NCI-H82 (cell line): ENCODE measurements around the gene A3GALT2.

ENCODE experiments used
- DNase-seq: peaks from one replicate; lab custom pipeline; 2025; lab: John Stamatoyannopoulos, UW

The A3GALT2 gene

DNA sequence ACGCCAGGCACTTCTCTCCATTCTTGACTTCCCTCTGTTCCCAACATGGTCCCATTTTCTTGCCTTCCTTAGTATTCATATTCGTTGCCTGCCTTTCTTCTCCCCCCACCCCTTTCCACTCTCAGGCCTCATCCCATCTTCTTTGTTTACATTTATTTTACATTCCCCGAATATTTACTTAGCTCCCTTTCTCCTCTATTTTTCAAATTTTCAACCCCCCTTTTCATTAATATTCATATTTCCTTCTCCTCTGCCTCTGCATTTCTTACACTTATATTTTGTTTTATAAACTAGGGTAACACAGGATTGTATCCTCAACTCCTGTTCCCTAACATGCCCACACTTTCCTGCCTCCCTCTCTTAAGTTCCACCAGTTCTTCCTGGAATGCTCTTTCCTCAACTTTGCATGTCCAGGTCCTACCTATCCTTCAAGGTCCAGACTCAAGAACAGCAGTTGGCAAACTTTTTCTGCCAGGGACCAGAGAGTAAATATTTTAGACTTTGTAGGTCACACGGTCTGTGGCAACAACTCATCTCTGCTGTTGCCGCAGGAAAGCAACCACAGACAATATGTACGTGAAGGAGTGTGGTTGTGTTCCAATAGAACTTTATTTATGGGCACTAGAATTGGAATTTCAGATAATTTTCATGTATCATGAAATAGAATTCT, 29.8 kb upstream of the A3GALT2 start:
- DNase-seq, result no peak

DNA sequence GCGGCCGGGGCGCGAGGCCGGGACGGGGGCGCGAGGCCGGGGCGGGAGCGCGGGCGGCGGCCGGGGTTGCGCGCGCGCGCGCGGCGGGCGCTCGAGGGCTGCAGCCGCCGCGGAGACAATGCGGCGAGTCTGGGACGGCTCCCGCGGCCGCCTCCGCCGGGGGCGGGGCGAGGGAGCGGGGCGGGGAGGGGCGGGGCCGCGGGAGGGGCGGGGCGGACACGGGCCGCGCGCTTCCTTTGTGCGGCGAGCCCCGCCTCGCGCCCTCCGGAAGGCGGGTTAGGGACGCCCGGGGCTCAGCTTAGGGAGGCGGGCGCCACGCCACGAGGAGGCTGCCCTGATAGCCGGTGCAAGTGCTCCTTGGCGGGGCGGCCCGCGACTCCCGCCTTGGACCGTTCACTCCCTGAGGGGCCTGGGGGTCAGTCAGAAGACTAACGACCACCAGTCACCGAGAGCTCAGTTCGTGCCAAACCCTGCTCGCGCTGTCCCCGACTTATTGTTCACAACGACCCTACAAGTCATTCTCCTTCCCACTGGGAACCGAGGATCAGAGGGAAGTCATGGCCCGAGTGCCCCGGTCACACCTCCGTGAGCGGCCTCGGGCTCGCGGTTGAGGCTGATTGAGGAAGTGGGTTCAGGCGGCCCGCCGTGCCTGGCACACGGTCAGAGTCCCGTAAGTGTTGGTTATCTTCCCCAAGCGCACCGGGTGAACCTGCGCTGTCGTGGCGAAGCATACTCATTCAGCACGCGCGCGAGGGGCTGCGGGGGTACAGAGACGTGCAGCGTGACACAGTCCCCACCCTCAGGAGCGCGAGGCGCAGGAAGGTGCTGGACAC, 29.1 kb upstream of the A3GALT2 start:
- DNase-seq, result peak; percentile 94

DNA sequence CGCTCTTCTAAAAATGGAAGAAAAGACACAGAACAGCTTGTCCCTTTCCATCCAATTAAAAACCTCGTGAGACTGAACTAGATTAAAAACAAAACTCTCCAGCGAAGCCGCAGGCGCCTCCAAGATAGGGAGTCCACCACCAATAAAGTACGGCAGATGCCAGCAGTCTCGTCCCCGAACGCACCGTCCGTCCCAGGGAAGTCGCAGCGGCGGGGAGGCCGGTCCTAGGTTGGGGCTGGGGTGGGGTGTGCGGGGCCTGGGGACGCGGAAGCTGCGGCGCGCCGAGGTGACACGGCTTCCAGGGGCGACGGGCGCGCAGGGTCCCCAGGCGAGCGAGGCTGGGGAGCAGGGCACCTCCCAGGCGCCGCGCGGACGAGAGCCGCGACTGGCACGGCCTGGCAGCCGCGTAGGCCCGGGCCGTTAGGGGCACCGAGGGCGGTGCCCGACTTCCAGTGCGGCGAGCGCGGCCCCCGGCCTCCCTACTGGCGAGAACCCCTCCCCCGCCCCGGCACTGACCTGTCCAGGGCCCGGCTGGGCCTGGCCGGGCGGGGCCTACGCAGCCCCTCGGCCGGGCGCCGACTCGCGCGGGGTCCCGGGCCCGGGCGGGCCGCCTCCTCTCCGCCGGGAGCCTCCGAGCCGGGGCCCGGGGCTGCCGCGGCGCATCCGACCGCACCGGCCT, 28.3 kb upstream of the A3GALT2 start:
- peak; percentile 56 for DNase-seq

DNA sequence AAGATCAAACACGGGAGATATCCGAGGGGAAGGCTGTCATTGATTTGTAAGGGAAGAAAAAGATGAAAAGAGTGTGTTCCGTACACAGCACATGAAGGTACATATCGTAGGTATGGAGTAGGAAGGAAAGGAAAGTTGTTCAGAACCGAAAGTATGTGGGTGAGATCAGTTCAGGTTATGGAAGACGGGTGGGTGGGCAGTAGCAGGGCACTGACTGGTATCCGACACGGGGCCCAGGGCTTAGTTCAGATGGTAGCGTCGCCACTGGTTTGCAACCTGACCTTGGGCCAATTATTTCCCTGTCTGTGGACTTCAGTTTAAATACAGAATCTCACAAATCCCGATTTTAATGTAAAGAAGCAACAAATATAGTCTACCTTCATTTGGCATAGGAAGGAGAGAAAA, 27.8 kb upstream of the A3GALT2 start:
- DNase-seq, result peak; percentile 71

DNA sequence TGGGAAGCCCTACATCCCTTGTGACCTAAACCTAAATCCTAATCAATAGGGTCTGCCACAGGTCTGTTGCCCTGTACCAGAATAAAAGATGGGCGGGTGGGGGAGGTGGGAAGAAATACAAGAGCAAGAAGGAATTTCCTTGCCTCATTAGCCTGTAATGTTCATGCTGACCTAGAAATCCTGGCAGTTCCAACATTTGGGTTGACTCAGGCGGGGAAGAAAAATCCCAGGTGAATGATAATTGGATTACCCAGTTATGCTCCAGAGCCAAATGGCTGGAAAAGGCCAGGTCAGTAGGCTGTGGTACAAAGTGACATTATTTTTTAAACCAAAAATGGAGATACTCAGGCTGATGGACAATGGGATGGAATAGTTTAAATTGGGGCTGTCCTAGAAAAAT, 27.3 kb upstream of the A3GALT2 start:
- peak; percentile 71 for DNase-seq

DNA sequence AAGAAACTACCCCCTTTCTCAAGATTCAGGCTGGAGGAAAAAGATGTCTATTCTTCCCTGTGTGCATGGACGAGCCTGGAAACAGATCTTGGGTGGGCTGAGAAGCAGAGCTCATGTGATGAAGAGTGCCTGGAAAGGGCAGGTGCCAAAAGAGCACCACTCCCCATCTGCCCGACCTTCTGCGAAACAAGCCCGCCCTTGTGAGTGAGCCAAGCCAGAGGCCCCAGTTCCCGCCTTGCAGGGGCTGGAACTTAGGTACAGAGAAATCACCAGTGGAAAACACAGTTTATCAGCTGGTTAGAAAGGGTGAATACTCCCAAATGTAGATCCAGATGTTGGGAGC, 26.7 kb upstream of the A3GALT2 start:
- peak; percentile 60 for DNase-seq

DNA sequence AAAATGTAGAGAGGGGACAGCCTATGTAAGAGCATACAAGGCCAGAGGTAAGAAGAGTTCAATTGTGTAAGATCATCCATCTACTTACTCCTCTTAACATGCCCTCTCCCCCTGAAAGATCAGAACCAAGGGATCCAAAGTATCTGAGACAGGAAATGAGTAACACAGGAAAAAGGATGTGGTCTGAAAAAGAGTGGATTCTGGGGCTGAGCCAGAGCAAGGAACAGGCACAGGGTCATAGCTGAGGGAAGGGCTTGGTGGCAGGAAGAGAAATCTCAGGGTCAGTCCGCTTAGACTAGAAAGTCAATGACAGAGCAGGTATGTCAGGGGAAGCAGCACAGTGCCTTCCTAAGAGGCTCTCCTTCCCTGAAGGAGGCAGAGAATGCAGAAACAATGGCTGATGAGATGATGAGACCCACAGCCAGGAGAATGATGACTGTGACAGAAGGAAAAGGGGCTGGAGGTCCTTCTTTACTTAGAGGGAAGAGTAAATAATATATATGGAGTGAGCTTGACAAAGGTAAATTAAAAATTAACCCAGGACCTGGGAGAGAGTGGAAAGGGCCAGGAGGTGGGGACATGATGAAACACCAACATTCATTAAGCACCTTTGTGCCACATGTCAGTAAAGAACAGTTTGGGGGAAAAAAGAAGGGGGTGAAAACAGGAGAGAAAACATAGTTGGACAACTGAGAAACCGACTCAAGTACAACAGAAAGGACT, 26.2 kb upstream of the A3GALT2 start:
- no peak for DNase-seq

DNA sequence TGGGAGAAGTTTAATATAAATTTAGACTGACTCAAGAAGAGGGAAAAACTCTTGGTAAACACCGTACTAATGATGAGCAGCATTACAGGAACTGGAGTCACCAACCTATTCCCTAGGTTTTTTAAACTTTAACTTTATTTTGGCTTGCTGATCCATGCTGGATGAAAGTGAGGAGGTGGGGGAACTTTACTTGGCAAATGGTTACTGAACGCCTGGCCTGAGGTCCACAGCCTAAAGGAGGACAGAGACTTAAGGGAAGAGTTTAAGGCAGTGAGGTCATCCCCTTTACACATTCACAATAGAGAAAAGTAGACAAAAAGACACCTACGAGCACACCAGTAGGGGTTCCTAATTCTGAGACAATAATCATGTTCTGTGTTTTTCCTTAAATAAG, 25.6 kb upstream of the A3GALT2 start:
- no peak for DNase-seq

DNA sequence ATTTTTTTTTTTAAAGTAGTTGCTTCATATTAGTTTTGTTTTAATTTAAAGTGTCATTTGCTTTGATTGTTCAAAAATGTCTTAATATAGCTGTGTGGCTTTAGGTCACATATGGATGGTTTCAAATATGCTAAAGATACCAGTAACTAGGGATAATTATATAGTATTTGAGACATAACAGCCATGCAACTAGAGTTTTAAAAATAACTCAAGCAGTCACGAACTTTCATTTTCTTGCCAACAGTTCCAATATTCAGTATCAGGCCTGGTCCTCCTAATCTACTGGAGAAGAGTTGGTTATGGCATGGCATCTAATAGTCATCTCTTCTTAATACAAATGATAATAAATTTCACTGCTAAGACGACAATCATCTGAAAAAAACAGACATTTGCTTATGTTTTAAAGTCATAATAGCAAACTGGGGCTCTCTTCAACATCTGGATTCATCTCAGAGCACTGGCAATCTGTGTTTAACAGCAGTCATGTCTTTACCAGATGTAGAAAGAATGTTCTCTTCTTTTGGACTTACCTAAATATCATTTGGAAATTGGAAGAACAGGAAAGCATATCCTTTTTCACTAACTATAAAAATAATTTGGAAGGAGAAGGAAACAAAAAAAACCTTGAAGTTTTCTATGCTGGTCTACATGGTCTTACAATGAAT, 24.1 kb upstream of the A3GALT2 start:
- no peak for DNase-seq

DNA sequence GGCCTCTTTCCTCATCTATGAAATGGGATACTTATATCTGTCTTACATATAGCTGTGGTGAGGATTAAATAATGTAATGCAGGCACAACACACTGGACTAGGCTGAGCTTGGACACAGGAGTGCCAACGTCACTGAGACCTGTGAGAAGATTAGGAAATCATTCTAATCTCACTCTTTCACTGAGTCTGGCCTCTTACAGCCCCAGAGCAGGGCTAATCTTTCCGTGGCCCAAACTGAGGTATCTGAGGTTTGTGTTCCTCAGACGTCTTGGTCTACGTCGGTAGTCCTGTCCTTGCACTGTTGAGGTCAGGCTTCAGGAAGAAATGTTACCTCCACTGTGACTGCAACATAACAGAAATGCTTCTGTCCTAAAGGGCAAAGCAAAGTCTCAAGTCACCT, 22.6 kb upstream of the A3GALT2 start:
- DNase-seq, result peak; percentile 80

DNA sequence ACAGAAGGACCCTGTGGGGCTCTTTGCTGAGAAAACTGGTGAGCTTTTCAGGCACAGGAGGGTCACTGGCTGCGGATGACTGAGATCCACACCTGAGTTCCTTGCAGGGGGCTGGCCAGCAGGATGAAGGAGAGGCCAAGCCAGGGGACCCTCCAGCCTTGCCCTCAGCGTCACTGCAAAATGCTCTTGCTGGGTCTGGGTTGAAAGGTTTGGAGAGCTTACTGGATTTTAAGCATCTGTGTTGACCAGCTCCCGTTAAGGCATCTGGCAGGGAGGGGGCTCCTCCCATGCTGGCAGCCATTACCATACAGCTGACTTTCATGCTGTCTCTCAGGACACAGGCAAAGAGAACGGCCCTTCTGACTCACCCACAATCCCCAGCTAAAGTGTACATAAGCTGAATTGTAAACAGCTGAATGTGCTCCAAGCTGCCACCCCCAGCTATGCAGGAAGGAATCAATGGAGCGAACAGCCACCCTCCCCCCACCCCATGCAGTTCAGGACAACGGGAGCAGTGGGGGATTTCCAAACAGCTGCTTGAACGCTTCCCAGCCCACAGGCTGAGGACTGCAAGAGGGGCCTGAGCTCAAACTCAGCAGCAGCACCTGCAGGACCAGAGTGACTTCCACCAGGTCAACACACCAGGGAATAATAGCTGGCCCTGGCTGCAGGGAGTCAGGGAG, 21.3 kb upstream of the A3GALT2 start:
- peak; percentile 99 for DNase-seq

DNA sequence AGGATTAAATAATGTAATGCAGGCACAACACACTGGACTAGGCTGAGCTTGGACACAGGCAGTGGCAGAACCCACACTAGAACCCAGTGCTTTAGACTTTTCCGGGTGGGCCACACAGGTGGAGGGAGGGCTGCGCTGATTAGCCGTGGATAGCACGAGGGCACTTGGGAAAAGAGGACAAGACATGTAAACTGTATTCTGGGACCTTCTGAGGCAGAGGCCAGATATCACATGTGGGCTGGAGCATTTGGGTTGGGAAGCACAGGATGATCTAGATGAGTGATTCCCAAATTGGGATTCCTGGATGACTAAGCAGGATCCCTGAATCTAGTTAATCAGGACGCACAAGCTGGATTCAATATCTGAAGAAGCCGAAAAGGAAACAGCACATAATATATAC, 20.3 kb upstream of the A3GALT2 start:
- no peak for DNase-seq

DNA sequence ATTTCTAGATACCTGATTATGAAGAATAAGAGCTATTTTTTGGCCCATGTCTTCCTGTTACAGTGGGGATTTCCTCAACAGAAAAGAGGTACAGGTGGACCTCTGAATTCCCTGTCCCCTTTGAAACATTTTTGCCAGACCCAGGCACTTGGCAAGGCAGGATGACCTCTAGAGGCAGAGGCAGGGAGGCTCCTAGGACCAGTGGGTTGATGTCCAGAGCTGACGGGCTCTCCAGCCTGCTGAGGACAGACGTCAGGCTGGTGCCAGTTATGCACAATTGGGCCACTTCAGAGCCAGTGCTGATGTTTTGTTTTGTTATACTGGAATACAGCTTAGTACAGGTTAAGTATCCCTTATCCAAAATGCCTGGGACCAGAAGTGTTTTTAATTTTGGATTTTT, 18.5 kb upstream of the A3GALT2 start:
- no peak for DNase-seq

DNA sequence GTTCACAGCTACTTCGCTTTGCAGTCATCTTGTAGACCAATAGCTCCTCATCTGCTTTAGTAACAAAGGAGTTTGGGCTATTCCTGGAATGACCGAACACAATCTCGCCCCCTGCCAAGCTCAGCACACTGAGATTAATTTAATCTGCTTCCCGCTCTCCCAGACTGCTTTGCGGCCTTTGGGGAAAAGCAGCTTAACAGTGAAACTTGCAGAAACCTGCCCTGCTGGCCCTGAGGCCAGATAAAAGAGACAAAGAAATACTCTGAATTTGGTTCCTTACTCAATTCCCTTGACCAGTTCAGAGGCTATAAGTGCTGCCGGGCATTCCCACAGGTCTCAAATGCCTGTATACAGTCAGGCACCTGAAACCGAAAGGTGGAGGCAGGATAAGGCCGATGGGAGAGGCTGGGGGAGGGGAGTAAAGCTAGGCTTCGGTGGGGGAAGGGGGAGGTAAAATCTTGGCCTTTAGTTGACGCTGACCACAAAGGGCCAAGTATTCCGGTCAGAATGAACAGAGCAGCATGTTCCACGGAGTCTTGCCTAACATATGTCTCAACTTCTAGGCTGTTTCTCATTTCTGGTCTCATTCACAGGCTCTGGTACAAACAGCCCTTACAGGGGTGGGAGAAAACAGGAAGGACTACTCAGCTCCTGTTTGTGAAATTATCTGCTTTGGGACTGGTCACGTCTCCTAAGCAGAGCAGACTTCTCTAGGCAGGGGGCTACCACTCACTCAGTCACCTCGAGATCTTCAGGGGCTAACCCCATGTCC, 17.7 kb upstream of the A3GALT2 start:
- peak; percentile 95 for DNase-seq

DNA sequence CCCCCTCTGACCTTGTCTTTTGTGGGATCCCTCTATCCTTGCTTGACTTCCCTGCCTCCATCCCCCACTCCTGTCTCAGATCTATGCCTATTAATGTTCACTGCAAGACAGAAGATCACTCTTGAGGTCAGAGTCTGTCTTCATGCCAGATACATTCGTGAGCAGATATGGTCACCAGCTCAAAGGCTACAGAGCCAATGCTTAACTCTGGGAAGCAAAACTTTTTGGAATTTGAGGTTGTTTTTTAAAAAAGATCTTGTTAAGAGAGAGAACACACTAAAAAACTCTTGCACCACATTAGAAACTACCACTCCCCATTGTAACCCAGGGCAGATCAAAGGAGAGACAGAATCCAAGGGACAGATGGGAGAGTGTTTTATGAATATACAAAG, 17.1 kb upstream of the A3GALT2 start:
- DNase-seq, result peak; percentile 55

DNA sequence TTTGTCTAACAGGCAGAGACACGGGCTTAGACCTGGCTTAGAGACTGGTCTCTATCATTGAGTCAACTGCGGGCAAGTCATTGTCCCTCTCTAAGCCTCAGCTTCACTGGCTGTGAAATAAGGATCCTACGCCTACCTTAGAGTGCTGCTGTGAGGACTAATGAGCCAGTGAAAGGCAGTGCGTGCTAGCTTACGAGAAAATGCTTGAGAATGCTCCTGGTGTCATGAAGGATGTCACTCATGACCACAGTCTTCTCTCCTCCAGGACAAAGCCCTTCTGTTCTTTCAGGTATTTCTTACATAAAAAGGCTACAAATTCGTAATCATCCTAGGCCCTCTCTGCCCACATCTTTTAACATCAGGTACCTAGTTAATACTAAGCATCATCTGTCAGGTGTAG, 16.5 kb upstream of the A3GALT2 start:
- peak; percentile 63 for DNase-seq

DNA sequence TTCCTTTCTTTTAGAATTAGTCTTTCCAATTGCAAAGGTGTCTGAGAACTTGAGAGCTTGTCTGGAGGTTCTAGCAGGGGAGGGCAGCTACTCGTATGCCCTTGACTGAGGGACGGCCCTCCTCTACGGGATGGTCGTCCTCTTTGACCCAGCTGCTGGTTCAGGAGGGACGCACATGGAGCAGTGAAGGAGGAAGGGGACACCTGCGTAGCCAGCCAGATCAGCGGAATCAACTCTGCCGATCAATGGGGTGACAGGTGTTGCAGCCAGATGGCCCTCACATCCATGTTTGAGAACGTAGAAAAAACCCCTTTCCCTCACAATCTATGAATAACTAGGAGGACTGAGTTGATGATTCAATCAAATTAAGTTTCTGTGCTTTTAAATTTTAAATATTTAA, 15.7 kb upstream of the A3GALT2 start:
- DNase-seq, result peak; percentile 94

DNA sequence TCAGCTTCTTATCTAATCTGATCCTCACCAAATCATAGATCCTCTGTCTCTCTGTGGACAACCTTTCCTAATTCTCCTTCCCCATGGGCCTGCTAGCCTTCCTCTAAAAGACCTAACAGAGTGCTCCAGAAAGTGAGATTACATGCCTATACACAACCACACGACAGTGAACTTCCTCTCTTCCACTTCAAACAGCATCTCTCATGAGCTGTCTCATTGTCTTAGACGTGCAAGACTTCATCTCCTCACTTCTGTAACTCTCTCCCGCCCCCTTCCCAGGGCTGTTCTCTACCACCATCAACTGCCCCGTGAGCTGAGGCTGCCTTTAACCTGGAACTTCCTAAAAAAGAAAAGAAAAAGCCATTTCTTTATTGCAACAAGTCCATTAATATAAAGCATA, 14.1 kb upstream of the A3GALT2 start:
- peak; percentile 43 for DNase-seq

DNA sequence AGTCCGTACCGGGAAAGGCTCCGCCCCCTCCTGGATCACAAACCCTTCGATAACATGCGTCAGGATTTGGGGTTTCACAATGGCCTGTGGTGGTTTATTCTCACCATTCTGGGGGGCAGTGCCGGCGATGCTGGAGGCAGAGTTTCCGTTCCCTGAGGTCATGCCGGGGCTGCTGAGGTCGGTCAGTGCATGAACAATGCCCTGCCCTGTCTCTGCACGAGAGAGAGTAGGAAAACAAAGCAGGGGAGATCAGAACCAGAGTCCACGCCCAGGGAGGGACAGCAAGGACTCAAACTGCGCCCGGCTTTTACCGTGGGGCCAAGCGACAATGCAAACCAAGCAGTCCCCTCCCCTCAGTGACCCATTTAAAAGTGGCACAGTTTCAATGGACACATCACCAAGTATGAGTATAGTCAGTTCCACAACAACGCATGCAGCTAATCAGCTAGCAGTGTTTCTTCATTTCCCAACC, 13.2 kb upstream of the A3GALT2 start:
- no peak for DNase-seq

DNA sequence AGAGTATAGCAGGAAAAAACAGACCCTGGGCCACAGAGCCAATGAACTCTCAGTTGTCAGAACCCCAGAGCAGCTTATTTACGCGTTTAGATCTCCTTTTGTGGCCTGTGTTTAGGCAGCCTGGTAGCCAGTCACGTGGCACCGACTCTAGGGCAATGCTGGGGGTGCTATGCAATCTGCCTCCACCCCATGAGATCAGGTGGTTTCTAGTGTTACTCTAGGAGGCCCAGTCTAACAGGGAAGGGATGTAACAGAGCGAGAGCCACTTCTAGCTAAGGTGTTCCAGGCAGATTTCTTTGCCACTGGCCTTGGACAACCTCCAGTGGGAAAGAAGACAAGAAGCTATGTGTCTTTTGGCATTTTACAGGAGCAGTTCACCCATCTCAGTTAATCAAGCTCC, 12.0 kb upstream of the A3GALT2 start:
- no peak for DNase-seq
